Keratinocyte (primary cell): ENCODE data around the gene TRIM45. TPM values are rescaled to one million over a fixed set of nuclear protein-coding genes. Genes with fewer than 3 reads are reported as not detected.
"Not testable (repeated sequence)": the region's sequence is repeated elsewhere in the genome, so short reads cannot be mapped to it uniquely, and the experiment has no call there.

Experiments
- DNase-seq: peaks from one replicate; pipeline ENCODE4 v3.0.0-alpha.2; 2011; ENCODE audit warnings: low read depth, missing footprints, low spot score
- FAIRE-seq: peaks from 2 replicates; lab custom pipeline; 2011; peaks lifted over from hg19 to GRCh38; lab: Jason Lieb, UNC
- H2AFZ ChIP-seq: 2 replicates; pipeline ENCODE4 v1.6.0; 2012; ENCODE audit warnings: low read length, control low read depth, inconsistent platforms; ENCODE audit not compliant: control insufficient read depth
- H3K27ac ChIP-seq: 2 replicates; pipeline ENCODE4 v1.5.1; 2011; ENCODE audit warnings: low read length; ENCODE audit not compliant: control insufficient read depth, insufficient read depth
- H3K27me3 ChIP-seq: 3 replicates; pipeline ENCODE4 v1.6.0; 2011; ENCODE audit warnings: low read length; ENCODE audit not compliant: control insufficient read depth, insufficient read depth; ENCODE audit errors: extremely low read depth
- H3K36me3 ChIP-seq, 2 experiments: 2 replicates in 1 of 2; 3 replicates in 1 of 2; pipeline ENCODE4 v1.5.1; 2011; ENCODE audit warnings: low read length in 2 of 2, mild to moderate bottlenecking in 1 of 2; ENCODE audit not compliant: control insufficient read depth in 2 of 2, insufficient read depth in 2 of 2; ENCODE audit errors: extremely low read depth in 1 of 2
- H3K4me1 ChIP-seq: 3 replicates; pipeline ENCODE4 v1.5.1; 2011; ENCODE audit warnings: low read length; ENCODE audit not compliant: control insufficient read depth, insufficient read depth; ENCODE audit errors: extremely low read depth
- H3K4me2 ChIP-seq: 3 replicates; pipeline ENCODE4 v1.6.0; 2011; ENCODE audit warnings: low read depth, low read length; ENCODE audit not compliant: control insufficient read depth, insufficient read depth; ENCODE audit errors: extremely low read depth
- H3K4me3 ChIP-seq, 3 experiments: fragments of 200-600 bp in 1 of 3; sonication (generic) in 1 of 3; 2 replicates in 2 of 3; 3 replicates in 1 of 3; pipeline ENCODE4 v1.5.1; 2011 to 2016; ENCODE audit warnings: low read length in 3 of 3, mild to moderate bottlenecking in 3 of 3, control low read depth in 2 of 3, inconsistent platforms in 1 of 3, low read depth in 1 of 3, mixed read lengths in 1 of 3, mixed run types in 1 of 3, moderate library complexity in 1 of 3; ENCODE audit not compliant: control insufficient read depth in 2 of 3, insufficient read depth in 2 of 3; ENCODE audit errors: extremely low read depth in 1 of 3
- H3K79me2 ChIP-seq: 2 replicates; pipeline ENCODE4 v1.6.0; 2012; ENCODE audit warnings: low read length; ENCODE audit not compliant: control insufficient read depth, insufficient read depth
- H3K9ac ChIP-seq: 3 replicates; pipeline ENCODE4 v1.6.0; 2011; ENCODE audit warnings: low read length; ENCODE audit not compliant: control insufficient read depth, insufficient read depth; ENCODE audit errors: extremely low read depth
- H3K9me1 ChIP-seq: 3 replicates; pipeline ENCODE4 v1.6.0; 2011; ENCODE audit warnings: low read length; ENCODE audit not compliant: control insufficient read depth, insufficient read depth; ENCODE audit errors: extremely low read depth
- H3K9me3 ChIP-seq: 2 replicates; pipeline ENCODE4 v1.5.1; 2012; ENCODE audit warnings: low read depth, low read length; ENCODE audit not compliant: control insufficient read depth
- H4K20me1 ChIP-seq: 3 replicates; pipeline ENCODE4 v1.6.0; 2011; ENCODE audit warnings: low read length; ENCODE audit not compliant: control insufficient read depth, insufficient read depth; ENCODE audit errors: extremely low read depth
- CTCF ChIP-seq, 3 experiments: IDR thresholded peaks in 1 of 3; conservative IDR thresholded peaks in 1 of 3; optimal IDR thresholded peaks in 1 of 3; 2 replicates in 2 of 3; 3 replicates in 1 of 3; pipeline versions ENCODE3 to v1.5.1; 2011; ENCODE audit warnings: low read length in 3 of 3, mild to moderate bottlenecking in 3 of 3, moderate library complexity in 2 of 3, control low read depth in 1 of 3, inconsistent platforms in 1 of 3; ENCODE audit not compliant: insufficient read depth in 2 of 3; ENCODE audit errors: extremely low read depth in 1 of 3
- EZH2 ChIP-seq: IDR thresholded peaks from one replicate; pipeline ENCODE4 v1.6.1; 2012; ENCODE audit warnings: inconsistent platforms, mild to moderate bottlenecking, low read length, moderate library complexity
- dilution Hi-C: fragments of 300-500 bp; cut with MboI; formaldehyde crosslinking; loops from one replicate; pipeline ENCODE4 v1.7.0; 2020; ENCODE audit warnings: low sequenced_read_pairs; ENCODE audit not compliant: extremely low pct_ligation_motif_present
- polyA plus RNA-seq, 5 experiments: library from polyadenylated mRNA; depleted of rRNA in 3 of 5; stranded (reverse) in 3 of 5; stranded (forward) in 1 of 5; unstranded in 1 of 5; fragments of >200 nt; gene quantifications; 1 replicate in 1 of 5; 2 replicates in 3 of 5; 3 replicates in 1 of 5; pipeline versions ENCODE4 v1.2.1 to v1.2.3, GENCODE V29; 2011 to 2012; ENCODE audit warnings: missing spikeins in 2 of 5, low read depth in 1 of 5, low replicate concordance in 1 of 5

The TRIM45 gene
- polyA plus RNA-seq, 1 donor (not counting 4 experiments of a cell fraction or from before 2014, with no cell fraction given) = 2.7 TPM

- no peak overlapping the region for H3K9ac ChIP-seq
- H4K20me1 ChIP-seq = no peaks in the 10 kb centered on the region
- no peaks in the 10 kb centered on the region for H3K36me3 ChIP-seq
- H3K9me1 ChIP-seq = no peaks in the 10 kb centered on the region
- FAIRE-seq (no peak), DNase-seq (no peak)
- H3K27ac ChIP-seq = no peak overlapping the region
- no peaks in the 10 kb centered on the region for H3K9me3 ChIP-seq
- H3K27me3 ChIP-seq = no peaks in the 10 kb centered on the region
- H3K79me2 ChIP-seq = no peaks in the 10 kb centered on the region
- dilution Hi-C loops = no loop called here
- H3K4me1 ChIP-seq = no peaks in the 10 kb centered on the region
- H3K4me2 ChIP-seq = no peak overlapping the region
- TF ChIP-seq CTCF (optimal IDR thresholded peaks at IDR 0.05 in 1 of 3, IDR thresholded peaks at IDR 0.05 in 1 of 3, conservative IDR thresholded peaks at IDR 0.05 in 1 of 3; ENCODE audit: extremely low read depth in 1 of 3, insufficient read depth in 2 of 3, low read length in 3 of 3) = no peak
- no peak for TF ChIP-seq EZH2
- H3K4me3 ChIP-seq = no peak overlapping the region
- no peak overlapping the region for H2AFZ ChIP-seq
Observed at GRCh38 chr1:117161887-117162286, 40.3 kb upstream of the TRIM45 start.

- FAIRE-seq, H3K27ac ChIP-seq, H3K4me1 ChIP-seq, H3K79me2 ChIP-seq, dilution Hi-C loops, H3K36me3 ChIP-seq, H3K9ac ChIP-seq, H3K27me3 ChIP-seq, H3K9me1 ChIP-seq, H4K20me1 ChIP-seq, H3K9me3 ChIP-seq, H3K4me2 ChIP-seq, H2AFZ ChIP-seq, H3K4me3 ChIP-seq, DNase-seq: not testable (repeated sequence)
Observed at GRCh38 chr1:117151305-117151704, 29.8 kb upstream of the TRIM45 start.

GRCh38 chr1:117150316-117150715 lies 28.8 kb upstream of the TRIM45 start:
- H3K9me3 ChIP-seq = no peaks in the 10 kb centered on the region
- H3K79me2 ChIP-seq = no peaks in the 10 kb centered on the region
- H4K20me1 ChIP-seq = no peaks in the 10 kb centered on the region
- H2AFZ ChIP-seq = no peak overlapping the region
- FAIRE-seq (no peak), DNase-seq (no peak)
- H3K4me2 ChIP-seq = no peak overlapping the region
- H3K4me3 ChIP-seq = no peak overlapping the region
- H3K9ac ChIP-seq = no peak overlapping the region
- H3K4me1 ChIP-seq = peaks cover 9% of the 10 kb centered on the region
- H3K9me1 ChIP-seq = no peaks in the 10 kb centered on the region
- dilution Hi-C loops = no loop called here
- H3K27ac ChIP-seq = no peak overlapping the region
- H3K36me3 ChIP-seq = no peaks in the 10 kb centered on the region
- TF ChIP-seq EZH2 = no peak
- no peak for TF ChIP-seq CTCF (optimal IDR thresholded peaks at IDR 0.05 in 1 of 3, IDR thresholded peaks at IDR 0.05 in 1 of 3, conservative IDR thresholded peaks at IDR 0.05 in 1 of 3; ENCODE audit: extremely low read depth in 1 of 3, insufficient read depth in 2 of 3, low read length in 3 of 3)
- H3K27me3 ChIP-seq = no peaks in the 10 kb centered on the region
